IMR-90 (cell line): ENCODE results near the gene HRC. TPM values are rescaled to one million over a fixed set of nuclear protein-coding genes. Genes with fewer than 3 reads are reported as not detected.
A peak's percentile ranks its signal among the peaks of the same experiment; 100 is the strongest.

Experiments
- ATAC-seq: fragments of 200-7000 bp; cut with Tn5 transposase; 2 replicates; pipeline ENCODE4 v1.9.1; 2020; ENCODE audit warnings: low read depth, mild to moderate bottlenecking, moderate library complexity
- BruUV-seq: library from RNA; stranded (reverse); fragments of 400-500 nt; replicated peaks from 2 replicates; lab custom pipeline; 2021; lab: Mats Ljungman, UMichigan
- CTCF ChIA-PET: fragments of 300-600 bp; formaldehyde crosslinking; extraction: SDS; loops from one replicate; lab custom pipeline; 2021; ENCODE audit warnings: antibody characterized with exemption; lab: Yijun Ruan, JAX
- POLR2A ChIA-PET: fragments of 300-600 bp; sonication (Branson Sonifier 250); formaldehyde crosslinking; loops from one replicate; lab custom pipeline; 2022; ENCODE audit warnings: antibody characterized with exemption; ENCODE audit not compliant: unreplicated experiment; lab: Charles Lee
- DNase-seq: peaks from one replicate; pipeline ENCODE4 v3.0.0; 2013
- H2AFZ ChIP-seq: replicated peaks from 2 replicates; pipeline ENCODE3; 2013; ENCODE audit warnings: low read length, mild to moderate bottlenecking; ENCODE audit not compliant: poor library complexity
- H2AK5ac ChIP-seq: 2 replicates; pipeline ENCODE4 v1.6.1; 2013; ENCODE audit warnings: low read depth, low read length, inconsistent platforms
- H2AK9ac ChIP-seq: replicated peaks from 2 replicates; pipeline ENCODE3; 2013; ENCODE audit warnings: mild to moderate bottlenecking, low read depth, low read length, moderate library complexity; ENCODE audit not compliant: poor library complexity
- H2BK120ac ChIP-seq: 2 replicates; pipeline ENCODE4 v1.6.1; 2013; ENCODE audit warnings: low read depth, low read length, inconsistent platforms
- H2BK15ac ChIP-seq: 3 replicates; pipeline ENCODE4 v1.6.1; 2013; ENCODE audit warnings: low read depth, low read length, inconsistent platforms
- H2BK20ac ChIP-seq: 2 replicates; pipeline ENCODE4 v1.6.1; 2013; ENCODE audit warnings: low read depth, mild to moderate bottlenecking, inconsistent platforms, low read length, moderate library complexity
- H2BK5ac ChIP-seq: 2 replicates; pipeline ENCODE4 v1.6.1; 2013; ENCODE audit warnings: mild to moderate bottlenecking, low read depth, low read length, inconsistent platforms; ENCODE audit not compliant: poor library complexity, severe bottlenecking
- H3K14ac ChIP-seq: replicated peaks from 2 replicates; pipeline ENCODE4 v1.6.1; 2013; ENCODE audit warnings: low read depth, low read length, inconsistent platforms
- H3K18ac ChIP-seq: 2 replicates; pipeline ENCODE4 v1.6.1; 2013; ENCODE audit warnings: low read depth, low read length, control low read depth
- H3K23ac ChIP-seq: 2 replicates; pipeline ENCODE4 v1.6.1; 2013; ENCODE audit warnings: low read depth, low read length, inconsistent platforms
- H3K27ac ChIP-seq: 2 replicates; pipeline ENCODE4 v1.5.1; 2013; ENCODE audit warnings: mild to moderate bottlenecking, control low read depth, low read length; ENCODE audit not compliant: insufficient read depth
- H3K27me3 ChIP-seq: 2 replicates; pipeline ENCODE4 v1.6.1; 2013; ENCODE audit warnings: low read length; ENCODE audit not compliant: control insufficient read depth, insufficient read depth
- H3K36me3 ChIP-seq: 2 replicates; pipeline ENCODE4 v1.6.1; 2013; ENCODE audit warnings: low read length, mixed read lengths; ENCODE audit not compliant: control insufficient read depth, insufficient read depth
- H3K4ac ChIP-seq: 2 replicates; pipeline ENCODE4 v1.6.1; 2013; ENCODE audit warnings: low read depth, low read length, inconsistent platforms
- H3K4me1 ChIP-seq: 2 replicates; pipeline ENCODE4 v1.6.1; 2013; ENCODE audit warnings: low read length, mixed read lengths; ENCODE audit not compliant: control insufficient read depth, insufficient read depth
- H3K4me2 ChIP-seq: 2 replicates; pipeline ENCODE4 v1.6.1; 2013; ENCODE audit warnings: low read depth, mild to moderate bottlenecking, control low read depth, low read length, moderate library complexity
- H3K4me3 ChIP-seq: 2 replicates; pipeline ENCODE4 v1.5.1; 2013; ENCODE audit warnings: low read depth, mild to moderate bottlenecking, control low read depth, low read length, moderate library complexity; ENCODE audit not compliant: insufficient read depth
- H3K56ac ChIP-seq: 2 replicates; pipeline ENCODE4 v1.6.1; 2013; ENCODE audit warnings: low read length, inconsistent platforms; ENCODE audit not compliant: insufficient read depth; ENCODE audit errors: extremely low read depth
- H3K79me1 ChIP-seq, 2 experiments: 2 replicates each; pipeline ENCODE4 v1.6.1; 2013; ENCODE audit warnings: low read length in 2 of 2, inconsistent platforms in 1 of 2, low read depth in 1 of 2
- H3K9ac ChIP-seq: 2 replicates; pipeline ENCODE4 v1.6.1; 2013; ENCODE audit warnings: low read depth, low read length, control low read depth
- H3K9me1 ChIP-seq: 2 replicates; pipeline ENCODE4 v1.6.1; 2013; ENCODE audit warnings: low read length, inconsistent platforms; ENCODE audit not compliant: insufficient read depth
- H3K9me3 ChIP-seq: 2 replicates; pipeline ENCODE4 v1.6.1; 2013; ENCODE audit warnings: low read length; ENCODE audit not compliant: control insufficient read depth, insufficient read depth
- H4K20me1 ChIP-seq: 2 replicates; pipeline ENCODE4 v1.6.1; 2013; ENCODE audit warnings: low read length, inconsistent platforms; ENCODE audit not compliant: insufficient read depth
- H4K5ac ChIP-seq: 2 replicates; pipeline ENCODE4 v1.6.1; 2013; ENCODE audit warnings: mild to moderate bottlenecking, low read depth, low read length, control low read depth
- H4K8ac ChIP-seq, 2 experiments: 2 replicates each; pipeline ENCODE4 v1.6.1; 2013; ENCODE audit warnings: low read depth in 2 of 2, low read length in 2 of 2, control low read depth in 1 of 2, inconsistent platforms in 1 of 2
- H4K91ac ChIP-seq: 2 replicates; pipeline ENCODE4 v1.6.1; 2013; ENCODE audit warnings: low read depth, low read length, inconsistent platforms; ENCODE audit not compliant: insufficient read depth
- BHLHE40 ChIP-seq: fragments of 150-350 bp; IDR thresholded peaks from 2 replicates; pipeline ENCODE4 v1.6.1; 2016; ENCODE audit warnings: mild to moderate bottlenecking, low read depth, low read length
- CEBPB ChIP-seq: IDR thresholded peaks from 2 replicates; pipeline ENCODE4 v1.6.1; 2012; ENCODE audit warnings: low read depth, low read length, improper control_type of control experiment
- CHD1 ChIP-seq: IDR thresholded peaks from 2 replicates; pipeline ENCODE4 v1.6.1; 2012; ENCODE audit warnings: low read depth, low read length, improper control_type of control experiment
- FOS ChIP-seq: fragments of 150-350 bp; IDR thresholded peaks from 2 replicates; pipeline ENCODE4 v1.6.1; 2016; ENCODE audit warnings: low read depth, low read length
- MAFK ChIP-seq: IDR thresholded peaks from 2 replicates; pipeline ENCODE4 v1.6.1; 2012; ENCODE audit warnings: low read depth, low read length, improper control_type of control experiment
- MAZ ChIP-seq: IDR thresholded peaks from 2 replicates; pipeline ENCODE4 v1.6.1; 2012; ENCODE audit warnings: low read depth, mild to moderate bottlenecking, low read length, improper control_type of control experiment, moderate library complexity, borderline replicate concordance
- MXI1 ChIP-seq: IDR thresholded peaks from 2 replicates; pipeline ENCODE4 v1.6.1; 2012; ENCODE audit warnings: low read depth, mild to moderate bottlenecking, low read length, moderate library complexity, borderline replicate concordance
- NFE2L2 ChIP-seq: fragments of 150-350 bp; IDR thresholded peaks from 2 replicates; pipeline ENCODE4 v1.6.1; 2016; ENCODE audit warnings: low read depth, mild to moderate bottlenecking, low read length
- POLR2A ChIP-seq: IDR thresholded peaks from 2 replicates; pipeline ENCODE4 v1.6.1; 2012; ENCODE audit warnings: mild to moderate bottlenecking, low read depth, low read length
- RAD21 ChIP-seq: IDR thresholded peaks from 2 replicates; pipeline ENCODE4 v1.6.1; 2012; ENCODE audit warnings: low read length, improper control_type of control experiment
- RCOR1 ChIP-seq: IDR thresholded peaks from 2 replicates; pipeline ENCODE4 v1.6.1; 2012; ENCODE audit warnings: mild to moderate bottlenecking, low read length, improper control_type of control experiment; ENCODE audit not compliant: insufficient replicate concordance
- RFX5 ChIP-seq: IDR thresholded peaks from 2 replicates; pipeline ENCODE4 v1.8.0; 2012; ENCODE audit warnings: low read depth, mild to moderate bottlenecking, low read length, moderate library complexity
- SMC3 ChIP-seq: fragments of 150-350 bp; IDR thresholded peaks from 2 replicates; pipeline ENCODE4 v1.6.1; 2016; ENCODE audit warnings: low read depth, mild to moderate bottlenecking, antibody characterized with exemption, low read length, moderate library complexity
- WGBS, 2 experiments: methylation state at CpG; one replicate each; pipeline versions ENCODE4 v1.1.5 to v1.1.7; 2013; ENCODE audit warnings: missing lambda C conversion rate in 2 of 2; ENCODE audit not compliant: insufficient read length in 1 of 2; ENCODE audit errors: extremely low coverage in 2 of 2; 5-methylcytosine and 5-hydroxymethylcytosine counted together
- dilution Hi-C: fragments of 300-500 bp; cut with HindIII; formaldehyde crosslinking; loops from one replicate; pipeline ENCODE4 v1.14.3; 2018; ENCODE audit warnings: low sequenced_read_pairs; ENCODE audit not compliant: unreplicated experiment
- in situ Hi-C: fragments of 300-500 bp; cut with MboI; formaldehyde crosslinking; loops from 3 replicates; pipeline ENCODE4 v1.14.3; 2019; ENCODE audit warnings: low sequenced_read_pairs, inconsistent platforms, mixed read lengths
- intact Hi-C: fragments of 100-400 bp; cut with micrococcal nuclease; formaldehyde crosslinking; loops from 2 replicates; pipeline ENCODE4 v1.10.0; 2022
- polyA plus RNA-seq, 3 experiments: library from polyadenylated mRNA; depleted of rRNA; stranded (reverse); fragments of >200 nt; gene quantifications; 2 replicates each; pipeline ENCODE4 v1.2.3, GENCODE V29; 2012; ENCODE audit warnings: low replicate concordance in 1 of 3
- total RNA-seq: library from RNA; depleted of rRNA; stranded (reverse); fragments of >200 nt; gene quantifications from 2 replicates; pipeline ENCODE4 v1.2.3, GENCODE V29; 2012
- TF ChIP-seq, protein P1 (sequence below): fragments of 150-350 bp; IDR thresholded peaks from 2 replicates; pipeline ENCODE4 v1.6.1; 2016; ENCODE audit warnings: low read depth, mild to moderate bottlenecking, low read length, moderate library complexity, borderline replicate concordance
- TF ChIP-seq, protein P2 (sequence below): conservative IDR thresholded peaks from 2 replicates; pipeline ENCODE4 v1.5.1; 2012; ENCODE audit warnings: mild to moderate bottlenecking, low read depth, low read length, improper control_type of control experiment
- TF ChIP-seq, protein P3 (sequence below): fragments of 150-350 bp; IDR thresholded peaks from 2 replicates; pipeline ENCODE4 v1.6.1; 2017; ENCODE audit warnings: mild to moderate bottlenecking, antibody characterized with exemption, low read length, low read depth

Gene HRC
- total and polyA plus RNA-seq, 2 of the 4 experiments (the other 2 are of a cell fraction), result 0.03 TPM; not detected in 1

DNA sequence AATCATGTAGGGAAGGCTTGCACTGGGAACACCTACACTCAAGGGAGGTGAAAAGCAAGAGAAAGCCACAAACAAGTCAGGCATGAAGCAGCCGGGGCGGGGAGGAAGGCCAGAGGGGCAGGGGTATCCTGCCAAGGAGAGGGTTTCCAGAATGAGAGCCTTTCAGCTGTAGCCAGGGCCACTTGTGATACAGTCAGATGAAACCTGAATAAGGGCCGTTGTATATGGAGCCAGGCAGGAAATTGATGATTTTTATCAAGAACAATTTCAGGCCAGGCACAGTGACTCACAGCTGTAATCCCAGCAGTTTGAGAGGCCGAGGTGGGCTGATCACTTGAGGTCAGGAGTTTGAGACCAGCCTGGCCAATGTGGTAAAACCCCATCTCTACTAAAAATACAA, 6.8 kb upstream of the HRC start:
- Histone ChIP-seq H2BK15ac (no peak overlapping the region), H3K4me3 (no peak overlapping the region), H3K56ac (no peak overlapping the region), H2AK9ac (no peak overlapping the region), H2BK120ac (no peak overlapping the region), H4K5ac (no peak overlapping the region), H3K27ac (no peak overlapping the region), H3K27me3 (no peaks in the 10 kb centered on the region), H4K8ac (no peak overlapping the region), H4K20me1 (no peaks in the 10 kb centered on the region; the same call in 1 of the 2 replicates), H3K36me3 (no peaks in the 10 kb centered on the region; the same call in none of the 2 replicates), H2AFZ (no peak overlapping the region), H3K18ac (no peak overlapping the region), H2AK5ac (no peak overlapping the region), H3K4me2 (no peak overlapping the region), H3K4me1 (peaks cover 2% of the 10 kb centered on the region; the same call in 1 of the 2 replicates), H3K14ac (no peak overlapping the region), H2BK5ac (no peak overlapping the region), H3K79me1 (peaks cover 8 to 32% of the 10 kb centered on the region in 2 experiments; a peak in 3 of 4 replicates), H3K9ac (no peak overlapping the region), H3K4ac (no peak overlapping the region), H2BK20ac (no peak overlapping the region), H3K23ac (no peak overlapping the region), H4K91ac (no peak overlapping the region), H3K9me3 (no peaks in the 10 kb centered on the region), H3K9me1 (peaks cover 5% of the 10 kb centered on the region; the same call in 1 of the 2 replicates)
- intact Hi-C loops, result no loop called here
- in situ Hi-C loops, result no loop called here
- ChIA-PET CTCF (no interaction called here), POLR2A (no interaction called here)
- TF ChIP-seq SMC3, result no peak
- no peak for TF ChIP-seq RCOR1
- TF ChIP-seq CHD1, result no peak
- TF ChIP-seq, protein P1, sequence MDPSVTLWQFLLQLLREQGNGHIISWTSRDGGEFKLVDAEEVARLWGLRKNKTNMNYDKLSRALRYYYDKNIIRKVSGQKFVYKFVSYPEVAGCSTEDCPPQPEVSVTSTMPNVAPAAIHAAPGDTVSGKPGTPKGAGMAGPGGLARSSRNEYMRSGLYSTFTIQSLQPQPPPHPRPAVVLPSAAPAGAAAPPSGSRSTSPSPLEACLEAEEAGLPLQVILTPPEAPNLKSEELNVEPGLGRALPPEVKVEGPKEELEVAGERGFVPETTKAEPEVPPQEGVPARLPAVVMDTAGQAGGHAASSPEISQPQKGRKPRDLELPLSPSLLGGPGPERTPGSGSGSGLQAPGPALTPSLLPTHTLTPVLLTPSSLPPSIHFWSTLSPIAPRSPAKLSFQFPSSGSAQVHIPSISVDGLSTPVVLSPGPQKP, result no peak
- TF ChIP-seq RFX5, result no peak
- TF ChIP-seq CEBPB, result no peak
- no peak for TF ChIP-seq FOS
- no peak for TF ChIP-seq MXI1
- TF ChIP-seq, protein P2, sequence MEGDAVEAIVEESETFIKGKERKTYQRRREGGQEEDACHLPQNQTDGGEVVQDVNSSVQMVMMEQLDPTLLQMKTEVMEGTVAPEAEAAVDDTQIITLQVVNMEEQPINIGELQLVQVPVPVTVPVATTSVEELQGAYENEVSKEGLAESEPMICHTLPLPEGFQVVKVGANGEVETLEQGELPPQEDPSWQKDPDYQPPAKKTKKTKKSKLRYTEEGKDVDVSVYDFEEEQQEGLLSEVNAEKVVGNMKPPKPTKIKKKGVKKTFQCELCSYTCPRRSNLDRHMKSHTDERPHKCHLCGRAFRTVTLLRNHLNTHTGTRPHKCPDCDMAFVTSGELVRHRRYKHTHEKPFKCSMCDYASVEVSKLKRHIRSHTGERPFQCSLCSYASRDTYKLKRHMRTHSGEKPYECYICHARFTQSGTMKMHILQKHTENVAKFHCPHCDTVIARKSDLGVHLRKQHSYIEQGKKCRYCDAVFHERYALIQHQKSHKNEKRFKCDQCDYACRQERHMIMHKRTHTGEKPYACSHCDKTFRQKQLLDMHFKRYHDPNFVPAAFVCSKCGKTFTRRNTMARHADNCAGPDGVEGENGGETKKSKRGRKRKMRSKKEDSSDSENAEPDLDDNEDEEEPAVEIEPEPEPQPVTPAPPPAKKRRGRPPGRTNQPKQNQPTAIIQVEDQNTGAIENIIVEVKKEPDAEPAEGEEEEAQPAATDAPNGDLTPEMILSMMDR, result no peak
- TF ChIP-seq POLR2A, result no peak
- TF ChIP-seq, protein P3, sequence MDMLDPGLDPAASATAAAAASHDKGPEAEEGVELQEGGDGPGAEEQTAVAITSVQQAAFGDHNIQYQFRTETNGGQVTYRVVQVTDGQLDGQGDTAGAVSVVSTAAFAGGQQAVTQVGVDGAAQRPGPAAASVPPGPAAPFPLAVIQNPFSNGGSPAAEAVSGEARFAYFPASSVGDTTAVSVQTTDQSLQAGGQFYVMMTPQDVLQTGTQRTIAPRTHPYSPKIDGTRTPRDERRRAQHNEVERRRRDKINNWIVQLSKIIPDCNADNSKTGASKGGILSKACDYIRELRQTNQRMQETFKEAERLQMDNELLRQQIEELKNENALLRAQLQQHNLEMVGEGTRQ, result no peak
- TF ChIP-seq MAZ, result no peak
- TF ChIP-seq RAD21, result no peak
- no peak for TF ChIP-seq BHLHE40
- no peak for TF ChIP-seq NFE2L2
- no peak for TF ChIP-seq MAFK
- no TSS peak for BruUV-seq
- dilution Hi-C loops, result no loop called here
- no peak for ATAC-seq
- 44% methylated on average over 3 of the region's 4 CpGs; no CpG with 5 or more reads in 1 of the 2 experiments for WGBS, 2 experiments
- peak; percentile 63 for DNase-seq
